HG03460 (cell line): ENCODE results near the gene PTPRM.

Experiments
- ATAC-seq: cut with Tn5 transposase; IDR thresholded peaks from one replicate; pipeline ENCODE4 v1.9.1; 2021; ENCODE audit not compliant: unreplicated experiment

Gene PTPRM

GRCh38 chr18:7885865-7886264, 318.7 kb downstream of the PTPRM start:
- no peak for ATAC-seq

- no peak for ATAC-seq
These were observed 319.3 kb downstream of the PTPRM start for GRCh38 chr18:7886436-7886835.

GRCh38 chr18:7889515-7889914, 322.4 kb downstream of the PTPRM start:
- ATAC-seq, result no peak

GRCh38 chr18:7890075-7890474, 323.0 kb downstream of the PTPRM start:
- ATAC-seq, result no peak

- no peak for ATAC-seq
These were observed 325.4 kb downstream of the PTPRM start for GRCh38 chr18:7892556-7892955.

GRCh38 chr18:7894592-7894991, 327.5 kb downstream of the PTPRM start:
- ATAC-seq, result no peak

GRCh38 chr18:7895346-7895745, 328.2 kb downstream of the PTPRM start:
- no peak for ATAC-seq

GRCh38 chr18:7896161-7896560, 329.0 kb downstream of the PTPRM start:
- no peak for ATAC-seq

GRCh38 chr18:7896805-7897518, 329.8 kb downstream of the PTPRM start:
- ATAC-seq, result no peak

GRCh38 chr18:7898181-7898580, 331.1 kb downstream of the PTPRM start:
- ATAC-seq, result no peak

GRCh38 chr18:7899078-7899477, 332.0 kb downstream of the PTPRM start:
- ATAC-seq, result no peak

GRCh38 chr18:7900091-7900490, 333.0 kb downstream of the PTPRM start:
- no peak for ATAC-seq

- ATAC-seq, result no peak
These were observed 334.5 kb downstream of the PTPRM start for GRCh38 chr18:7901657-7902056.

GRCh38 chr18:7902399-7902839, 335.3 kb downstream of the PTPRM start:
- no peak for ATAC-seq

GRCh38 chr18:7904529-7904928, 337.4 kb downstream of the PTPRM start:
- no peak for ATAC-seq

GRCh38 chr18:7908681-7909299, 341.7 kb downstream of the PTPRM start:
- ATAC-seq, result no peak

- no peak for ATAC-seq
These were observed 347.9 kb downstream of the PTPRM start for GRCh38 chr18:7914834-7915670.

- ATAC-seq, result no peak
These were observed 351.6 kb downstream of the PTPRM start for GRCh38 chr18:7918701-7919100.

- ATAC-seq, result no peak
These were observed 352.4 kb downstream of the PTPRM start for GRCh38 chr18:7919565-7919964.

GRCh38 chr18:7921938-7922587, 354.9 kb downstream of the PTPRM start:
- no peak for ATAC-seq

- no peak for ATAC-seq
These were observed 356.0 kb downstream of the PTPRM start for GRCh38 chr18:7923105-7923504.
